Measurements from ENCODE around the gene MT2A. TPM values are rescaled to one million over a fixed set of nuclear protein-coding genes. Genes with fewer than 3 reads are reported as not detected.

The MT2A gene
- total RNA-seq, 1 experiment from 2014 or later: 673 TPM

- ATAC-seq (no peak), DNase-seq (ENCODE audit: low read depth, low spot score) (no peak)
- Histone ChIP-seq H3K27me3 (ENCODE audit: control insufficient read depth, insufficient read depth, low read length) (no peaks in the 10 kb centered on the region; the same call in 1 of the 2 replicates), H3K36me3 (ENCODE audit: control insufficient read depth, insufficient read depth, low read length) (no peaks in the 10 kb centered on the region), H3K9me3 (ENCODE audit: control insufficient read depth, insufficient read depth, low read depth, low read length) (no peaks in the 10 kb centered on the region), H3K4me3 (ENCODE audit: low read depth in 2 of 2, low read length in 2 of 2) (peak within 1 kb of the TSS in 1 of 2 experiments; percentile 16; a peak in 1 of 4 replicates), H3K27ac (ENCODE audit: low read length) (no peak within 1 kb of the TSS), H3K4me1 (ENCODE audit: control insufficient read depth, insufficient read depth, low read length) (no peaks in the 10 kb centered on the region)
- intact Hi-C loops (cut with micrococcal nuclease; ENCODE audit: unreplicated experiment): no loop called here
- in situ Hi-C loops (cut with HindIII; ENCODE audit: low pct_unique_long_range_greater_than_20kb, low sequenced_read_pairs): no loop called here
- ChIA-PET POLR2A (no interaction called here), CTCF (no interaction called here)
- TF ChIP-seq POLR2AphosphoS5 (IDR thresholded peaks at IDR 0.05; ENCODE audit: low read depth, low read length): no peak
- no peak for TF ChIP-seq SIN3A (IDR thresholded peaks at IDR 0.05; ENCODE audit: borderline replicate concordance, insufficient read depth, low read depth, low read length)
- TF ChIP-seq, protein P1, sequence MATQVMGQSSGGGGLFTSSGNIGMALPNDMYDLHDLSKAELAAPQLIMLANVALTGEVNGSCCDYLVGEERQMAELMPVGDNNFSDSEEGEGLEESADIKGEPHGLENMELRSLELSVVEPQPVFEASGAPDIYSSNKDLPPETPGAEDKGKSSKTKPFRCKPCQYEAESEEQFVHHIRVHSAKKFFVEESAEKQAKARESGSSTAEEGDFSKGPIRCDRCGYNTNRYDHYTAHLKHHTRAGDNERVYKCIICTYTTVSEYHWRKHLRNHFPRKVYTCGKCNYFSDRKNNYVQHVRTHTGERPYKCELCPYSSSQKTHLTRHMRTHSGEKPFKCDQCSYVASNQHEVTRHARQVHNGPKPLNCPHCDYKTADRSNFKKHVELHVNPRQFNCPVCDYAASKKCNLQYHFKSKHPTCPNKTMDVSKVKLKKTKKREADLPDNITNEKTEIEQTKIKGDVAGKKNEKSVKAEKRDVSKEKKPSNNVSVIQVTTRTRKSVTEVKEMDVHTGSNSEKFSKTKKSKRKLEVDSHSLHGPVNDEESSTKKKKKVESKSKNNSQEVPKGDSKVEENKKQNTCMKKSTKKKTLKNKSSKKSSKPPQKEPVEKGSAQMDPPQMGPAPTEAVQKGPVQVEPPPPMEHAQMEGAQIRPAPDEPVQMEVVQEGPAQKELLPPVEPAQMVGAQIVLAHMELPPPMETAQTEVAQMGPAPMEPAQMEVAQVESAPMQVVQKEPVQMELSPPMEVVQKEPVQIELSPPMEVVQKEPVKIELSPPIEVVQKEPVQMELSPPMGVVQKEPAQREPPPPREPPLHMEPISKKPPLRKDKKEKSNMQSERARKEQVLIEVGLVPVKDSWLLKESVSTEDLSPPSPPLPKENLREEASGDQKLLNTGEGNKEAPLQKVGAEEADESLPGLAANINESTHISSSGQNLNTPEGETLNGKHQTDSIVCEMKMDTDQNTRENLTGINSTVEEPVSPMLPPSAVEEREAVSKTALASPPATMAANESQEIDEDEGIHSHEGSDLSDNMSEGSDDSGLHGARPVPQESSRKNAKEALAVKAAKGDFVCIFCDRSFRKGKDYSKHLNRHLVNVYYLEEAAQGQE (IDR thresholded peaks at IDR 0.05; ENCODE audit: insufficient read depth in 1 of 2, low read depth in 2 of 2, low read length in 1 of 2): no peak
- TF ChIP-seq CTCF (IDR thresholded peaks at IDR 0.05): 0 out of 2 replicates have a peak, but pooled peaks have one; percentile 12
- BruUV-seq (replicated peaks): no TSS peak
Measured at GRCh38 chr16:56589141-56590039, 19.0 kb upstream of the MT2A start, which contains the start of gene MT3. Gene MT3, plus strand, starts transcription at chr16:56589528. Its CDS starts 63 bp downstream, at chr16:56589591.

- Histone ChIP-seq H3K36me3 (ENCODE audit: control insufficient read depth, insufficient read depth, low read length) (no peaks in the 10 kb centered on the region), H3K9me3 (ENCODE audit: control insufficient read depth, insufficient read depth, low read depth, low read length) (no peaks in the 10 kb centered on the region), H3K27ac (ENCODE audit: low read length) (no peak overlapping the region), H3K4me3 (ENCODE audit: low read depth in 2 of 2, low read length in 2 of 2) (no peak overlapping the region), H3K4me1 (ENCODE audit: control insufficient read depth, insufficient read depth, low read length) (no peaks in the 10 kb centered on the region), H3K27me3 (ENCODE audit: control insufficient read depth, insufficient read depth, low read length) (no peaks in the 10 kb centered on the region; the same call in 1 of the 2 replicates)
- no peak for DNase-seq (ENCODE audit: low read depth, low spot score)
- intact Hi-C loops (cut with micrococcal nuclease; ENCODE audit: unreplicated experiment) (no loop called here), in situ Hi-C loops (cut with HindIII; ENCODE audit: low pct_unique_long_range_greater_than_20kb, low sequenced_read_pairs) (no loop called here)
- BruUV-seq (replicated peaks): no TSS peak
- TF ChIP-seq TCF7L2 (IDR thresholded peaks at IDR 0.05; ENCODE audit: low read depth, low read length) (no peak), CTCF (IDR thresholded peaks at IDR 0.05) (no peak), SIN3A (IDR thresholded peaks at IDR 0.05; ENCODE audit: borderline replicate concordance, insufficient read depth, low read depth, low read length) (no peak), POLR2AphosphoS5 (IDR thresholded peaks at IDR 0.05; ENCODE audit: low read depth, low read length) (no peak)
- TF ChIP-seq, protein P1 (IDR thresholded peaks at IDR 0.05; ENCODE audit: insufficient read depth in 1 of 2, low read depth in 2 of 2, low read length in 1 of 2): no peak
- ChIA-PET POLR2A (no interaction called here), CTCF (interaction anchor here (0.7 kb wide), 1 partner anchor 112 kb away, joined by 3 read pairs; no protein-coding TSS in a partner anchor)
- ATAC-seq: no peak
Measured at GRCh38 chr16:56591377-56592060, 16.9 kb upstream of the MT2A start.
